Skeletal muscle satellite cell (primary cell): ENCODE data around the gene PKHD1.

Experiments
- H3K27me3 ChIP-seq: 2 replicates; pipeline ENCODE4 v1.7.0; 2013; ENCODE audit warnings: low read length; ENCODE audit not compliant: control insufficient read depth, insufficient read depth
- H3K36me3 ChIP-seq: 2 replicates; pipeline ENCODE4 v1.7.0; 2013; ENCODE audit warnings: mild to moderate bottlenecking, control low read depth, low read length; ENCODE audit not compliant: insufficient read depth
- H3K4me1 ChIP-seq: 2 replicates; pipeline ENCODE4 v1.7.0; 2013; ENCODE audit warnings: low read length; ENCODE audit not compliant: control insufficient read depth, insufficient read depth
- H3K4me2 ChIP-seq: 2 replicates; pipeline ENCODE4 v1.7.0; 2013; ENCODE audit warnings: mild to moderate bottlenecking, low read length
- H3K4me3 ChIP-seq: 2 replicates; pipeline ENCODE4 v1.7.0; 2013; ENCODE audit warnings: low read length
- H3K9ac ChIP-seq: 2 replicates; pipeline ENCODE4 v1.7.0; 2013; ENCODE audit warnings: mild to moderate bottlenecking, low read depth, low read length, moderate library complexity
- H3K9me3 ChIP-seq: replicated peaks from 2 replicates; pipeline ENCODE4 v1.7.0; 2013; ENCODE audit warnings: mild to moderate bottlenecking, control low read depth, low read length

PKHD1 gene

DNA sequence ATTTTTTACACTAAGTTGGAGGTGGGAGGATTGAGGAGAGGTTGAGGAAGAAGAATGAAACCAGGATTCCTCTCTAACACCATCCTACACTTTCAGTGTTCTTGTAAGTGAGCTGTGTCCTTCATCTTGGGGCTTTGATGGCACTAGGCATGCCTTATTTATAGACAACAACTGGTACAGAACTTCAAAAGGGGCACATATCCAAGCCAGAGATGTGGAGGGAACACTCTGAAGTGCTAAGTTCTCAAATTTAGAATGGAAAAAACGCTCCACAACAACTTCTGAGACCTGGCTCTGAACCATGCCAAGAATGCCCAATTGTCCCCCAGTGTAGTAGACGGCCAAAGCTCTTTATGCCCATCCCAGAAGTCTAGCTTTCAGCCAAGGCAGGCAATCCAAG lies 16.2 kb upstream of the PKHD1 start:
- Histone ChIP-seq H3K4me1 (peaks cover 13% of the 10 kb centered on the region), H3K4me3 (no peak overlapping the region)

DNA sequence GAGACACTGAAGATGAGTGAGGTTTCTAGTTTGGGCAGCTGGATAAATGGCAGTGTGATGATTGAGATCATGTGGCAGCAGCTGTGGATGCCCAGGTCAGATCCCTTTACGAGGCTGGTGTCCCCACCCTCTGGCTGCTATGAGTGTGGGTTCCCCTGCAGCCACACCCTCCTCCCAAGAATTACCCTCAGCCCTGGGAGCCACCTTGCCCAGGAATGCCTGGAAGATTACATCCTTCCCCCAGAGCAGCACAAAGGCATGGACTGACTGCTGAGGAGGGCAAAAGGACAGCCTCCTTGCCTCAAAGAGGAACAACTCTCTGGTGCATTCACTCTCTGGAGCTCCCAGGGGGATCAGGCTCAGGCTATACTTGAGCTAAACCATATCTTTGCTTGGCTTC lies 15.0 kb upstream of the PKHD1 start:
- Histone ChIP-seq H3K9ac (no peak overlapping the region), H3K4me3 (no peak overlapping the region), H3K36me3 (no peaks in the 10 kb centered on the region), H3K4me2 (no peak overlapping the region), H3K4me1 (peaks cover 8% of the 10 kb centered on the region), H3K9me3 (no peaks in the 10 kb centered on the region), H3K27me3 (no peaks in the 10 kb centered on the region)

More for the DNA sequence above, 16.2 kb upstream of the PKHD1 start:
- H3K9ac ChIP-seq: no peak overlapping the region
- no peaks in the 10 kb centered on the region for H3K36me3 ChIP-seq
- H3K4me2 ChIP-seq: no peak overlapping the region
- no peaks in the 10 kb centered on the region for H3K9me3 ChIP-seq
- no peaks in the 10 kb centered on the region for H3K27me3 ChIP-seq

DNA sequence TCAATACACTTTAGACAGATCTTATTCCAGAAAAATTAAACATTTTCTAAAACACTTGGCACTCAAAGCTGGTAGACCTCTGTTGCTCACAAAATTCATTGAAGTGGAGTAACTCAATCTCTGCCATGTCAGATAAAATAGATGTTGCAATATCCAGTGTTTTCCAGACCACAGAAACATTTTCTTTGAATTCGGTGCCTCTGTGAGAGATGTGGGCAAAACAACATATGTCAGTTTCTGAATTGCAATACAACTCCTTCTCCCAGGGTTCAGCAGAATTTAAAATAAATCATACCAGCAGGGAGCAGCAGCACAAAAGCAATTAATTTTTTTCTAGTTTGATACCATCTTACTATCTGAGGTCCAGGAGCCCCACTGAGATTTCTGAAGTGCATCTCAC lies 11.3 kb upstream of the PKHD1 start:
- no peak overlapping the region for H3K4me3 ChIP-seq
- H3K9ac ChIP-seq: no peak overlapping the region
- H3K9me3 ChIP-seq: no peaks in the 10 kb centered on the region
- peaks cover 8% of the 10 kb centered on the region for H3K4me1 ChIP-seq
- no peaks in the 10 kb centered on the region for H3K36me3 ChIP-seq
- H3K4me2 ChIP-seq: no peak overlapping the region
- H3K27me3 ChIP-seq: no peaks in the 10 kb centered on the region

DNA sequence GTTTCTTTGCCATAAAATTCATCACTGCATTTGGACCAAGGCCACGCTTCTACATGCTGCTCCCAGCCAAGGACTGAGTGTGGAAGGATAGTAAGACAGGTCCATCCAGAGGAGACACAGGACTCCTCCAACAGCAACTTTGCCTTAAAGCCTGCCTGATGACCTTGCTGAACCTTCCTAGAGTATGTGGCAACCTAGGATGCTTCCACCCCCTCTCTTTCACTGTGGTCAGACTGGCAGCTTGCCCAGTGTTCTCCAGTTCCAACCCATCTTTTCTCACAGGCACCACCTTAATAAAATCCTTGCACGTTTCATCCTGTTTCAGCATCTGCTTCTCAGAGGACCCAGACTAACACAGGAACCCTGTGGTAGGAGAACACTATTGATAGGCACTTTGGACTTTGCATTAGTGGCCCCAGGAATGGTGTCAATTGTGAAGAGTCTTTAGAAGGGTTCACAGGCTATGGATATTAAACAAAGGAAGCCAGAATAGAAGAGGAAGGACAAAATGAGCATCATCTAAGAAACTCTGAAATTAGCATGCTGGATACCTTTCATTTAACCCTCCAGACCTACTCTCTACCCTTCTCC lies 2.4 kb upstream of the PKHD1 start:
- Histone ChIP-seq H3K4me3 (no peak overlapping the region), H3K9ac (no peak overlapping the region), H3K27me3 (no peaks in the 10 kb centered on the region), H3K4me2 (no peak overlapping the region), H3K36me3 (no peaks in the 10 kb centered on the region), H3K9me3 (no peaks in the 10 kb centered on the region), H3K4me1 (no peaks in the 10 kb centered on the region)

DNA sequence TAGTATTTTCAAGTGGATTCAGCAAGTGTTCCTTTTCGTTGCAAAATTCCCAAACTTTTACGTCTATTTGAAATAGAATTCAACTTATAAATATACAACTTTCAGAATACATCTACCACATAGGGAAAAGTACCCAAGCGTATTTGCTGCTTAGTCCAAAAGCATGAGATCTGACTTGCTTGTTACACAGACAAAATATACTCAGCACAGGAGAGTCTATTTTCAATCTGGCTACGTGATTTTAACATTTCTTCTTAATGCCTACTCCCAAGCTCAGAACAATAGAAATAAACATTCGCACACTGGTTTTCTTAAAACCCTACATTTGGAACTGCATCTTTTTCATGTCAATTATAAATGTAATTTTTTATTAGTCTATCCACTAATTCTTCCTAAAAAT lies 672 bp downstream of the PKHD1 start:
- H3K9me3 ChIP-seq: no peaks in the 10 kb centered on the region
- H3K4me3 ChIP-seq: no peak overlapping the region
- H3K9ac ChIP-seq: no peak overlapping the region
- H3K4me2 ChIP-seq: no peak overlapping the region
- no peaks in the 10 kb centered on the region for H3K27me3 ChIP-seq
- H3K4me1 ChIP-seq: no peaks in the 10 kb centered on the region
- no peaks in the 10 kb centered on the region for H3K36me3 ChIP-seq

DNA sequence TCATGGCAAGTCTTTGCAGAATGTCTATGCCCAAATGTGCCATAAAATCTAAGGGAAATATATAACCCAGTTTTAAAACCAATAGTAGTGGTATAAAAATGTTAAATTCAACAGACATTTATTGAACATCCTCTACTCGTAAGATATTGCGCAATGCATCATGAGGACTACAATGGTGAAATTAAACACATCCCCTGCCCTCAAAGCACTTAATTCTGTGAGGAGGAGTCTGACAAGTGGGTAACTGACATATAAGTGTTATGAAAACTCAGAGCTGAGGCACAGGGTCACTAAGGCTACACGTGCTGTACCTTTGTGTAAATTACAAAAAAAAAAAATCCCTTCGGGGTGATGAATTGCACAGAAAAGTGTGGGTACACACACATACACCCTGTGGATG lies 6.2 kb downstream of the PKHD1 start:
- H3K9ac ChIP-seq: no peak overlapping the region
- no peaks in the 10 kb centered on the region for H3K36me3 ChIP-seq
- H3K4me1 ChIP-seq: no peaks in the 10 kb centered on the region
- no peak overlapping the region for H3K4me3 ChIP-seq
- H3K9me3 ChIP-seq: no peaks in the 10 kb centered on the region
- no peaks in the 10 kb centered on the region for H3K27me3 ChIP-seq
- H3K4me2 ChIP-seq: no peak overlapping the region

DNA sequence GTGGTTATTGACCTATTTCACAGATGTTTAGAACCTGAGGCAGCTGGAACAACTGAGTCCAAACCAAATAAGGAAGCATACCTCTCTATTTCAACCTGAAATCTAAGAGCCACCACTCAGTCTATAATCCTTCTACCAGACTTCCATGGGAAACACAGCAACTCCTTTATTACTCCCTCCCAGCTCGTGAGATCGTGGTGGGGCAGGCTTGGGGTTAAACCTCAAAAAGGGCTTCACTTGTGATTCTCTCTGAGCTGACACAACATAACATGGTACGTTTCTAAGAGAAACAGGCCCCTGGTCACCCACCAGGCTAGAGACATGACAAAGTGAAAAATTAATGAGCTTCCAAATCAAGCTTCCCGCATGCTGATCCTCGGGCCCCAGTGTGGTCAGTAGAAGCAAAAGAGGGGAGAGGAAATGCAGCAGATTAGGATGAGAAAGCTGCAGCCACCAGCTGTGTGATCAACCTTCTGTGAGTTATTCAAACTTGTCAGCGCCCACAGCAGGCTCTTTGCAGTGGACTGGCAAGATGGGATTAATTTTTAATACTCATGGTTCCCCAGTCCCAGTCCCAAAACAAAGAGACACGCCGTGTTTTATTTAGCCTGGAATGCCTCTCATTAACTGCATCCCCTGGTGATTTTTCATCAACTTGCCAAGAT lies 9.3 kb downstream of the PKHD1 start:
- Histone ChIP-seq H3K9ac (no peak overlapping the region), H3K27me3 (no peaks in the 10 kb centered on the region), H3K4me1 (no peaks in the 10 kb centered on the region), H3K36me3 (no peaks in the 10 kb centered on the region), H3K4me2 (no peak overlapping the region), H3K4me3 (no peak overlapping the region), H3K9me3 (no peaks in the 10 kb centered on the region)

DNA sequence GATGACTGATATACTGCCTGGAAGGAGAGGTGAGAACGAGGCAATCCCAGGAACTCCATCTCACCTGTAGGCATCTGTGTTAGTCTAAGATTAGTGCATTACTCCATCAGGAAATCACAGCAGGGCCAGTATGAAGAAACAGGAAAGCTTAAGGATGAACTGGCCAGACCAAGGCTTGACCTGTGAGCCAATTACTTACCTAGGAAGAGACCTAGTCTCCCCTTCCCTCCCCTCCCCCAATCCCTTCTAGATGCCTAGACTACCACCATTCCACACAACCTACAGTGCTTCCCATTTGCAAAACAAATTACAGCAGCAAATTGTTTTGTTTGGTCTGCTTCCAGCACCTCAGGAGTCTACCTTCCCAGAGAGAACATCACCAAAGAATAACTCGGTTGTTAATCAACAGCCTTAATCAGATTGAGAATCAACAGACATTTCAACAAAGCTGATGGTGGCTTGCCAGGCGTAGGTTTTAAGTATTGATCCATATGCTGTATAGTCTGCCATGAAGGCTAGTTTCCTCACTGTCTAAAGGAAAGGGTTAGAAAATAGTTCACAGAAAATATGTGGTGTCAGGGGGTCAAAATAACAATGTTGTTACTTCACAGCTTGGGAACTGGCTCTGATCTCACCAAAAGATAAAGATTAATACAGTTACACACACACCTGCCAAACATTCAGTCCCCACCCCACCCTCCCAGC lies 10.1 kb downstream of the PKHD1 start:
- Histone ChIP-seq H3K4me3 (no peak overlapping the region), H3K36me3 (no peaks in the 10 kb centered on the region), H3K4me2 (no peak overlapping the region), H3K27me3 (no peaks in the 10 kb centered on the region), H3K4me1 (no peaks in the 10 kb centered on the region), H3K9me3 (no peaks in the 10 kb centered on the region), H3K9ac (no peak overlapping the region)

DNA sequence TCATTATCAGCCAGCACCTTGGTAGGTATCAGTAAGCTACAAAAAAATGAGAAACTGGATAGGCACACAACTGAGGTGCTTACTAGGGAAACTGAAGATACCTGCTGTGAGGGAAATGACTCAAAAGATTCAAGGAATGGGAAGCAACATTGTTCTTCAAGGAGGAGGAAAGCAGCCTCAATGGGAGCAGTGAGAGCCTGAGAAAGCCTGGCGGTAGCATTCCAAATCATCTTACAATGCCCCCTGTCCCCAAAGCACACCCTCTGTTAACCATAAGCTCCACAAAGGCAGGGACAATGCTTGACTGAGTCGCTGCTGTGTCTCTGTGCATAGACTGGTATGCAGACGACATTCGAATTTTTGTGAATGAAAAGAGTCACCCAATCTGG lies 10.6 kb downstream of the PKHD1 start:
- H3K27me3 ChIP-seq: no peaks in the 10 kb centered on the region
- no peak overlapping the region for H3K4me2 ChIP-seq
- no peak overlapping the region for H3K4me3 ChIP-seq
- no peaks in the 10 kb centered on the region for H3K9me3 ChIP-seq
- H3K9ac ChIP-seq: no peak overlapping the region
- no peaks in the 10 kb centered on the region for H3K36me3 ChIP-seq
- no peaks in the 10 kb centered on the region for H3K4me1 ChIP-seq

DNA sequence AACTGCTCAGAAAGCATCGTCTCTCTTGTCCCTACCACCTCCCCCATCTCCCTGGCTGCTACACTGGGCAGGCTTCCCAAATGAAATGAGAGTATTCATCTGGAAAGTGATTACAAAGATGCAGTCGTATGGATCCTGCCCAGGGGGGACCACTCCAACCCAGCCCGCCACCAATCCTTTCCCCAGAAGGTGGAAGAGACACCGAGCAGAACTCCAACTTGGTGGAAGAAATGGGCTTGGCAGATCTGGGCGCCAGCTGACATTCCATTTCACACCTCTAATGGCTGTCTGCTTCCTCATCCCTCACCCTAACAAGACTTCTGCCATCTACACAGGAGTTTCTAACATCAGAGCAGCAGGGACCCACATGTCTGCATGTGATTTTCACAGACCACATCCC lies 12.7 kb downstream of the PKHD1 start:
- Histone ChIP-seq H3K4me1 (no peaks in the 10 kb centered on the region), H3K4me3 (no peak overlapping the region), H3K4me2 (no peak overlapping the region), H3K36me3 (no peaks in the 10 kb centered on the region), H3K9ac (no peak overlapping the region), H3K9me3 (no peaks in the 10 kb centered on the region), H3K27me3 (no peaks in the 10 kb centered on the region)

DNA sequence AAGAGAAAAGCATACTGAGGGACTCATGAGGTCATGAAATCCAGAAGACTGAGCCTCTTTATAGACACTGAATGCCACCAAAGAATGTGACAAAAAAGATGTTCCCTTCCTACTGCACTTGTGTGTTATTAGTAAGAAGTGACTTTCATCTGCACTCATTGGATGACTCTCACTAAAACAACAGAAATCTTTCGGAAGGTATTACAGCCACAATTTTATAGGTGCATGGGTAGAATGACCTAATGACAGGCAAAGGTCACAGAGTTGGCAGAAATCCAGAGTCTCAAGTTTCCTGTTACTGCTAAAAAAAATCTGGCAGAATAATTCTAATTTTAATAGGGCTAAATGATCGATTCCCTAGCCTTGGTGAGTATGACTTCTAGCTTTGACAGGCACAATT lies 13.3 kb downstream of the PKHD1 start:
- Histone ChIP-seq H3K4me1 (no peaks in the 10 kb centered on the region), H3K27me3 (no peaks in the 10 kb centered on the region), H3K36me3 (no peaks in the 10 kb centered on the region), H3K9ac (no peak overlapping the region), H3K4me2 (no peak overlapping the region), H3K4me3 (no peak overlapping the region), H3K9me3 (no peaks in the 10 kb centered on the region)

DNA sequence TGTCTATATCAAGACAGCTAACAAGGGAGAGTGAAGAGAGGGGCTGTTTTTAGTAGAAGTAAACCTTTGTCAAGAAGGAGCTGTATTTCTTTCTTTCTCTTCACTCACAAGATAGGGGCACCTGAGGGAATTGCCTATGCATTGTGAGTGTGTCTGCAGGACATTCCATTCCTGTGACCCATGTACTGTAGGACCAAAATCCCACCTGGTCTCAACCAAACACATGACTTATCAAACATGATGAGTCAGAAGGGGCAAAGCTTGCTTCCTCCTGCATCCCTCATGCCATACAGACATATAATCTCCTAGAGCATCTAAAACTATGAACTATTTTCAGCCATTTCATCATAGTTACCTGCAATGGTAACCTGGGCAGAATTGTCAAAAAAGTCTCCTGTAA lies 21.8 kb downstream of the PKHD1 start:
- no peaks in the 10 kb centered on the region for H3K4me1 ChIP-seq
- H3K9ac ChIP-seq: no peak overlapping the region
- no peaks in the 10 kb centered on the region for H3K27me3 ChIP-seq
- H3K4me2 ChIP-seq: no peak overlapping the region
- no peak overlapping the region for H3K4me3 ChIP-seq
- H3K36me3 ChIP-seq: no peaks in the 10 kb centered on the region
- no peaks in the 10 kb centered on the region for H3K9me3 ChIP-seq
